Panc1 (cell line): ENCODE data around the gene KBTBD4.

Experiments
- POLR2AphosphoS5 ChIP-seq: IDR thresholded peaks from 2 replicates; pipeline ENCODE4 v1.6.1; 2012; ENCODE audit warnings: mild to moderate bottlenecking, low read depth, low read length, moderate library complexity
- SIN3A ChIP-seq: IDR thresholded peaks from 2 replicates; pipeline ENCODE4 v1.6.1; 2012; ENCODE audit warnings: low read depth, mild to moderate bottlenecking, low read length, moderate library complexity, borderline replicate concordance; ENCODE audit not compliant: insufficient read depth
- TCF7L2 ChIP-seq: IDR thresholded peaks from 2 replicates; pipeline ENCODE4 v1.6.1; 2011; ENCODE audit warnings: mild to moderate bottlenecking, low read depth, low read length, inconsistent platforms
- TF ChIP-seq, protein P1 (sequence below): fragments of 450-650 bp; IDR thresholded peaks from 2 replicates; pipeline ENCODE4 v1.5.1; 2017; ENCODE audit warnings: mild to moderate bottlenecking

- TF ChIP-seq, protein P1, sequence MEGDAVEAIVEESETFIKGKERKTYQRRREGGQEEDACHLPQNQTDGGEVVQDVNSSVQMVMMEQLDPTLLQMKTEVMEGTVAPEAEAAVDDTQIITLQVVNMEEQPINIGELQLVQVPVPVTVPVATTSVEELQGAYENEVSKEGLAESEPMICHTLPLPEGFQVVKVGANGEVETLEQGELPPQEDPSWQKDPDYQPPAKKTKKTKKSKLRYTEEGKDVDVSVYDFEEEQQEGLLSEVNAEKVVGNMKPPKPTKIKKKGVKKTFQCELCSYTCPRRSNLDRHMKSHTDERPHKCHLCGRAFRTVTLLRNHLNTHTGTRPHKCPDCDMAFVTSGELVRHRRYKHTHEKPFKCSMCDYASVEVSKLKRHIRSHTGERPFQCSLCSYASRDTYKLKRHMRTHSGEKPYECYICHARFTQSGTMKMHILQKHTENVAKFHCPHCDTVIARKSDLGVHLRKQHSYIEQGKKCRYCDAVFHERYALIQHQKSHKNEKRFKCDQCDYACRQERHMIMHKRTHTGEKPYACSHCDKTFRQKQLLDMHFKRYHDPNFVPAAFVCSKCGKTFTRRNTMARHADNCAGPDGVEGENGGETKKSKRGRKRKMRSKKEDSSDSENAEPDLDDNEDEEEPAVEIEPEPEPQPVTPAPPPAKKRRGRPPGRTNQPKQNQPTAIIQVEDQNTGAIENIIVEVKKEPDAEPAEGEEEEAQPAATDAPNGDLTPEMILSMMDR: no peak
- no peak for TF ChIP-seq SIN3A
- TF ChIP-seq POLR2AphosphoS5: no peak
- no peak for TF ChIP-seq TCF7L2
Measured at GRCh38 chr11:47592251-47592650, 13.5 kb upstream of the KBTBD4 start.
